HEK293 (cell line): ENCODE data around the gene CELSR1.

Experiments
- CTCF ChIA-PET: fragments of 350-600 bp; formaldehyde crosslinking; extraction: SDS; loops from one replicate; lab custom pipeline; 2021; ENCODE audit warnings: antibody characterized with exemption; lab: Yijun Ruan, JAX
- POLR2A ChIA-PET: fragments of 300-600 bp; formaldehyde crosslinking; extraction: SDS; loops from one replicate; lab custom pipeline; 2020; ENCODE audit warnings: antibody characterized with exemption, inconsistent platforms; lab: Yijun Ruan, JAX
- H3K27ac ChIP-seq: fragments of 200-500 bp; sonication (Bioruptor generic); 2 replicates; pipeline ENCODE4 v1.5.1; 2014; ENCODE audit warnings: low read depth, low read length, control low read depth, inconsistent platforms; ENCODE audit errors: extremely low read depth
- H3K36me3 ChIP-seq, 2 experiments: fragments of 200-500 bp in 1 of 2; sonication (Bioruptor generic) in 1 of 2; 1 replicate in 1 of 2; 2 replicates in 1 of 2; pipeline ENCODE4 v1.5.1; 2014 to 2017; ENCODE audit warnings: inconsistent platforms in 2 of 2, low read length in 2 of 2; ENCODE audit not compliant: control insufficient read depth in 2 of 2, insufficient read depth in 1 of 2
- H3K4me1 ChIP-seq: fragments of 200-500 bp; sonication (Bioruptor generic); 2 replicates; pipeline ENCODE4 v1.5.1; 2014; ENCODE audit warnings: mild to moderate bottlenecking, low read length, inconsistent platforms; ENCODE audit not compliant: control insufficient read depth, insufficient read depth
- H3K4me3 ChIP-seq: 2 replicates; pipeline ENCODE4 v1.5.1; 2011; ENCODE audit warnings: low read depth, mild to moderate bottlenecking, control low read depth, low read length, moderate library complexity
- H3K9me3 ChIP-seq: fragments of 200-500 bp; sonication (Bioruptor generic); 2 replicates; pipeline ENCODE4 v1.5.1; 2014; ENCODE audit warnings: low read depth, low read length, inconsistent platforms; ENCODE audit not compliant: control insufficient read depth, insufficient read depth
- HOXC10 ChIP-seq: sonication (generic); formaldehyde crosslinking; IDR thresholded peaks from 2 replicates; pipeline ENCODE4 v1.8.1; 2023; ENCODE audit warnings: mild to moderate bottlenecking, missing genetic modification reagents
- YY1 ChIP-seq: fragments of 450-650 bp; formaldehyde crosslinking; IDR thresholded peaks from 2 replicates; pipeline ENCODE4 v1.5.1; 2018; ENCODE audit warnings: missing biosample characterization, missing genetic modification characterization
- ZBTB11 ChIP-seq: fragments of 450-650 bp; formaldehyde crosslinking; conservative IDR thresholded peaks from 2 replicates; pipeline ENCODE4 v1.5.1; 2016; ENCODE audit warnings: low read depth, missing biosample characterization, missing genetic modification characterization
- ZFP41 ChIP-seq: fragments of 450-650 bp; formaldehyde crosslinking; IDR thresholded peaks from 2 replicates; pipeline ENCODE4 v1.5.1; 2016; ENCODE audit warnings: missing biosample characterization, missing genetic modification characterization, borderline replicate concordance
- ZNF184 ChIP-seq: fragments of 450-650 bp; IDR thresholded peaks from 2 replicates; pipeline ENCODE4 v1.5.1; 2018; ENCODE audit warnings: missing biosample characterization, mild to moderate bottlenecking, missing genetic modification characterization
- ZNF280C ChIP-seq: fragments of 450-650 bp; formaldehyde crosslinking; IDR thresholded peaks from 2 replicates; pipeline ENCODE4 v1.5.1; 2016; ENCODE audit warnings: missing biosample characterization, missing genetic modification characterization
- ZNF280D ChIP-seq: fragments of 450-650 bp; formaldehyde crosslinking; IDR thresholded peaks from 2 replicates; pipeline ENCODE4 v1.5.1; 2016; ENCODE audit warnings: missing biosample characterization, missing genetic modification characterization
- ZNF350 ChIP-seq: fragments of 450-650 bp; formaldehyde crosslinking; IDR thresholded peaks from 2 replicates; pipeline ENCODE4 v1.5.0; 2017; ENCODE audit warnings: missing biosample characterization, mild to moderate bottlenecking, missing genetic modification characterization
- ZNF596 ChIP-seq: fragments of 450-650 bp; IDR thresholded peaks from 2 replicates; pipeline ENCODE4 v1.5.0; 2018; ENCODE audit warnings: missing biosample characterization, mild to moderate bottlenecking, missing genetic modification characterization, moderate library complexity
- ZNF76 ChIP-seq: fragments of 450-650 bp; formaldehyde crosslinking; IDR thresholded peaks from 2 replicates; pipeline ENCODE4; 2016; ENCODE audit warnings: low read depth, missing biosample characterization, missing genetic modification characterization, borderline replicate concordance

CELSR1 gene

GRCh38 chr22:46320716-46321386, 216.6 kb downstream of the CELSR1 start:
- no peak overlapping the region for H3K4me3 ChIP-seq
- H3K36me3 ChIP-seq: peaks cover 70 to 96% of the 10 kb centered on the region in 2 experiments
- POLR2A ChIA-PET: interaction anchor here (0.9 kb wide), 1 partner anchor 14 kb away, joined by 3 read pairs; no protein-coding TSS in a partner anchor

More at GRCh38 chr22:46320716-46321386, 216.6 kb downstream of the CELSR1 start:
- Histone ChIP-seq H3K4me1 (no peaks in the 10 kb centered on the region), H3K9me3 (no peaks in the 10 kb centered on the region), H3K27ac (no peak overlapping the region)
- CTCF ChIA-PET: interaction anchor here (0.6 to 1.6 kb wide), 3 partner anchors 9 to 326 kb away, joined by 3 to 5 read pairs (median 4); no protein-coding TSS in a partner anchor
- TF ChIP-seq ZNF596 (tag by site-specific recombination): no peak
- TF ChIP-seq HOXC10: no peak
- TF ChIP-seq ZNF76 (tag by site-specific recombination): no peak
- no peak for TF ChIP-seq ZFP41
- no peak for TF ChIP-seq ZNF280D
- TF ChIP-seq ZNF350 (tag by site-specific recombination): no peak
- no peak for TF ChIP-seq ZNF280C (tag by site-specific recombination)
- no peak for TF ChIP-seq ZNF184 (tag by site-specific recombination)
- no peak for TF ChIP-seq ZBTB11 (tag by site-specific recombination)
- no peak for TF ChIP-seq YY1 (tag by site-specific recombination)
